Epithelial cell of esophagus (primary cell): ENCODE measurements around the gene APOA5.

Source experiments
- DNase-seq: peaks from one replicate; pipeline ENCODE4 v3.0.0; 2010; ENCODE audit warnings: low read depth
- H3K4me3 ChIP-seq: 2 replicates; pipeline ENCODE4 v1.5.1; 2011; ENCODE audit warnings: mild to moderate bottlenecking, low read length, control low read depth
- CTCF ChIP-seq: IDR thresholded peaks from 2 replicates; pipeline ENCODE4 v1.5.1; 2011; ENCODE audit warnings: low read depth, mild to moderate bottlenecking, low read length, control low read depth, inconsistent platforms; ENCODE audit not compliant: insufficient read depth; ENCODE audit errors: missing control alignments

APOA5 gene

GRCh38 chr11:116831790-116832349 is 40.2 kb upstream of the APOA5 start:
- no peak overlapping the region for H3K4me3 ChIP-seq
- DNase-seq = no peak
- no peak for TF ChIP-seq CTCF

GRCh38 chr11:116830184-116830912 is 38.7 kb upstream of the APOA5 start:
- no peak overlapping the region for H3K4me3 ChIP-seq
- DNase-seq = no peak
- TF ChIP-seq CTCF = no peak

- H3K4me3 ChIP-seq = no peak within 1 kb of the TSS
- no peak for TF ChIP-seq CTCF
- DNase-seq = no peak
Observed at GRCh38 chr11:116829525-116830183, 38.0 kb upstream of the APOA5 start, which contains the start of gene APOC3. Gene APOC3, plus strand, starts transcription at chr11:116829907. Its CDS starts 676 bp downstream, at chr11:116830583.

- DNase-seq = no peak
- no peak overlapping the region for H3K4me3 ChIP-seq
- no peak for TF ChIP-seq CTCF
Observed at GRCh38 chr11:116828632-116829524, 37.2 kb upstream of the APOA5 start.

GRCh38 chr11:116827461-116827860 is 35.8 kb upstream of the APOA5 start:
- H3K4me3 ChIP-seq = no peak overlapping the region
- no peak for DNase-seq
- TF ChIP-seq CTCF = no peak

GRCh38 chr11:116826751-116827431 is 35.2 kb upstream of the APOA5 start:
- TF ChIP-seq CTCF = no peak
- DNase-seq = no peak
- H3K4me3 ChIP-seq = no peak overlapping the region
